GM11168 (cell line): Measurements from ENCODE around the gene FAM43B.

ENCODE experiments used
- in situ Hi-C: fragments of 300-500 bp; cut with MboI; formaldehyde crosslinking; loops from one replicate; pipeline ENCODE4 v1.12.0; 2022; ENCODE audit warnings: low sequenced_read_pairs; ENCODE audit not compliant: unreplicated experiment

Gene FAM43B

GRCh38 chr1:20551945-20552727, at the start of gene FAM43B:
Gene FAM43B (plus strand): TSS chr1:20552573. CDS start chr1:20552974, 401 bp downstream.
- in situ Hi-C loops, result no loop called here

DNA sequence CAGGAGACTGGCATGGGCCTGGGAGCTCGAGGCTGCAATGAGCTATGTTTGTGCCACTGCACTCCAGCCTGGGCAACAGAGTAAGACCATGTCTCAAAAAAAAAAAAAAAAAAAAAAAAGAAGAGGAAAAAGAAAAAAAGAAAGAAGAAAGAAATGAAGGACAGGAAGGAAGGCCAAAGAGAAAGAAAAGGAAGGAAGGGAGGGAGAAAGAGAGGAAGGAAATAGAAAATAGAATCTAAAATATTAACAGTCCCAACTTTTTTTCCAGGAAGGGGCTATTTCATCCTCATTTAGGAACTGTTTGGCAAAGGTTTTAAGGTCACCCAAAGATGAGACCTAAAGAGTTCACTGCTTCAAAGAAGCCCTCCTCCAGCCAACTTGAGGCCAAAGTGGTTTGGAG, 46.9 kb upstream of the FAM43B start:
- in situ Hi-C loops, result no loop called here

- in situ Hi-C loops, result no loop called here
Measured at GRCh38 chr1:20507248-20507563, 45.2 kb upstream of the FAM43B start.

DNA sequence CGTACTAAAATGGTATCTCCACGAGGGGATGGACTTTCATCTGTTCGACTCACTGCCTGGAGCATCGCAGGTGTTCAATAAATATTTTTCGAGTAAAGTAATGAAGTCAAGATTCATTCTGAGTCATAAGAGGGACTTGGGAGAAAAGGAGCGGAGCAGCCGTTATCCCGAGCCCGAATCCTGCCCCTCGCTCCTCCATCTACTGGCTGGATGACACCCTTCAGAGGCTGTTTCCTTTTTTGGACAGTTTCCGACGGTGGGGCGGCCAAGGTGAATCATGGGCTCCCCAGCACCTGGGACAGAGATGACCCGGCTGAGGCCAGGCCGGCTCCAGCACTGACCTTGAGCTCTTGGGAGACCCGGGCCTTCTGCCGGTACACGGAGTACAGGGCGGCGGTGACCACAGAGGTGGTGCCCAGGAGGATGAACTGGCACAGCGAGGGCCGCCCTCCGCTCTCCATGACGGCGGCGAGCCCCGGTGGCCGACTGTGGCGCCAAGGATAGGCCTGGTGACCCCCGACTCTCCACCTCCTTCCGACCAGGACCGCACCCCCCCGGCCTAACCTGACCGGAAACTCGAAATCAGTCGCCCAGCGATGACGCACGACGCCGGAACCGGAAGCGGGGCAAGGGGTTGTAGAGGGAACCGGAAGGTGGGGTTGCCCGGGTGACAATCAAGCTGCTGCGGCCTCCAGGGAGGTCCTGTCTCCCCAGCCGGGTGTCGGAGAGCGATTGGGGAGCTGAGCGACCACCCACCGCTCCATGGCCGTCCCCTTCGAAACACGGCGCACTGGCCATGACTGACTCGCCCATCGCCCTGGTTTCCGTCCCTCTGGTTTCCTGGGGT, 44.6 kb upstream of the FAM43B start, which contains the start of gene MUL1:
MUL1 (minus strand) TSS at position 588 of the 847 bp plus-strand sequence; CDS start at position 461, 127 bp downstream.
- in situ Hi-C loops, result no loop called here

GRCh38 chr1:20508411-20508771, 44.0 kb upstream of the FAM43B start:
- in situ Hi-C loops, result no loop called here

GRCh38 chr1:20511518-20512428, 40.6 kb upstream of the FAM43B start:
- in situ Hi-C loops, result no loop called here

- in situ Hi-C loops, result loop anchor here (5.0 kb wide), 1 partner anchor 123 kb away; no protein-coding TSS in a partner anchor
Measured at GRCh38 chr1:20519609-20520262, 32.6 kb upstream of the FAM43B start.

GRCh38 chr1:20521960-20522861, 30.2 kb upstream of the FAM43B start:
- in situ Hi-C loops, result loop anchor here (5.0 kb wide), 1 partner anchor 120 kb away; no protein-coding TSS in a partner anchor

DNA sequence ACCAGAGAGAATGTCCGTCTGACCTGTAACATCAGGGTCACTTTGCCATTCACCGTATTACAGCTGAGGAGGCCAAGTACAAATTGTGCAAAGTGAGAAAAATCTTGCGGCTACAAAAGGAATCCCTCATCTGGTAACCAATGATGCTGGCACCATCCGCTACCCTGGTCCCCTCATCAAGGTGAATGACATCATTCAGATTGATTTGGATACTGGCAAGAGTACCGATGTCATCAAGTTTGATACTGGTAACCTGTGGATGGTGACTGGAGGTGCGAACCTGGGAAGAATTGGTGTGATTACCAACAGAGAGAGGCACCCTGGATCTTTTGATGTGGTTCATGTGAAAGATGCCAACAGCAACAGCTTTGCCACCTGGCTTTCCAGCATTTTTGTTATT, 26.1 kb upstream of the FAM43B start:
- in situ Hi-C loops, result no loop called here

DNA sequence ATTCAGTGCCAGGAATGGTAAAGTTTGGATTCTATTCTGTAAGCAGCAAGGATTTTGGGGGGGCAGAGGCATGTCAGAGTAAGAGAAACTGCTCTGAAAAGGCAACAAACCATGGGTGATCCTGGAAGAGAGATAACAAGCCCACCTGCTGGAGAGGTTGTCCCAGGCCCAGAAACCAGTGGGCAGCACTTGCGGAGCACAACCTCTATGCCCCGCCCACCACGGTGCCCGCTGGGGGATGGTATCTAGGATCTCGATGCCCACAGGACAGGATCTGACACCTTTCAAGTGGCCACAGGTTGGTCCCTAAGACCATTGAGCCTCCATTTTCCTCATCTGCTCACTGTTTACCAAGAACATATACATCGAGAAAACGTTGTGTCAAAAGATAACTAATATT, 24.2 kb upstream of the FAM43B start:
- in situ Hi-C loops, result no loop called here

- in situ Hi-C loops, result no loop called here
Measured at GRCh38 chr1:20530306-20530705, 22.1 kb upstream of the FAM43B start.

DNA sequence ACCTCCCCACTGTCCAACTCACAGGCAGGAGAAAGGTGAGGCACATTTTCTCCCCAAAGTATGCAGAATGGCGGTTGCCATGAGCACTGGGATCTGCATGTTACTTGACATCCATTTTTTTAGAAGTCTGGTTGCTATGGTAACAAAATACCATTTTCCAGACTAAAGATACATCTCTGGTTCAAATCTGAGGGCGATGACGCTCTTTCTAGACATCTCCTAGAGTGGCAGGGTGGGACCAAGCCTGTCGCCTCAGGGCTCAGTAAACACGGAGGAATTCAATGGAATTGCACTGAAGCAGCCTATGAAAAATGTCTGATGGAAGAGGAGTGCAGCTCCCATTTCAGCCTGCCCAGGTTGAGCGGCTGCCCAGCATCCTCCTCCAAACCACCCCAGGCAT, 21.5 kb upstream of the FAM43B start:
- in situ Hi-C loops, result no loop called here

DNA sequence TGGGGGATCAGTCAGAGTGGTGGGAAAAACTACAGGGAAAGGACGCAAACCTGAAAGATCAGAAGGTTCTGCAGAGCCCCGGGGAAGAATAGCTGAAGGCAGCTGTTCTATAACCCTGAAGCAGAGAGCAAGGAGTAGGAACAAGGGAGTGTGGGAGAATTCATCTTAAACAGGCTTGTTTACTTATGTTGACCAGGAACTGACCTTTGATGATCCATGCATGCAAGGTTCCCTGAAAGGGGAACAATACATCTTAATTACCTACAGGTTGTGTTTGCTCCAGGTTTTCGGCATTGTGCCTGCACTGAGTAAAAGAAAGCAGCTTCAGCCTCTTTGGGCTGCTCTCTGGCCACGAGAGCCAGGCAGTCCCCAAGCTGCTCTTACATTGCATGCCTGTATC, 18.7 kb upstream of the FAM43B start:
- in situ Hi-C loops, result no loop called here

- in situ Hi-C loops, result no loop called here
Measured at GRCh38 chr1:20534659-20535417, 17.5 kb upstream of the FAM43B start.

DNA sequence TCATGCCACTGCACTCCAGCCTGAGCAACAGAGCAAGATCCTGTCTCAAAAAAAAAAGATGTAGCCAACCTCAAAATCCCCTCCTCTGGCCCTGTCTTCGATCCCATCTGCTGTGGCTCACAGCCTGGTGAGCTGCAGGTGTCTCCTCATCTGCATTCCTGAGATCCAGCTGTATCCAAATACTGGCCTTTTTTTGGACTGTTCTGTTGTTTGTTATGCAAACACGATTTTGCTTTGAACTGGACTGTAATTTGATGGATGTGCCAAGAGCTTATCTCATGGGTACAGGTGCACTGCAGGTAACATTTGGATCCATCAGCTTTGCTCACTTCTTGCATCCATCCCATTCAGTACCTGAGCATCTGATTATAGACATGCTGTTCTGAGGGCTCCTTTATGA, 14.1 kb upstream of the FAM43B start:
- in situ Hi-C loops, result no loop called here

- in situ Hi-C loops, result no loop called here
Measured at GRCh38 chr1:20538760-20539551, 13.4 kb upstream of the FAM43B start.

GRCh38 chr1:20540281-20540680, 12.1 kb upstream of the FAM43B start:
- in situ Hi-C loops, result no loop called here
